ENCODE results near the gene DAW1.

The DAW1 gene

DNA sequence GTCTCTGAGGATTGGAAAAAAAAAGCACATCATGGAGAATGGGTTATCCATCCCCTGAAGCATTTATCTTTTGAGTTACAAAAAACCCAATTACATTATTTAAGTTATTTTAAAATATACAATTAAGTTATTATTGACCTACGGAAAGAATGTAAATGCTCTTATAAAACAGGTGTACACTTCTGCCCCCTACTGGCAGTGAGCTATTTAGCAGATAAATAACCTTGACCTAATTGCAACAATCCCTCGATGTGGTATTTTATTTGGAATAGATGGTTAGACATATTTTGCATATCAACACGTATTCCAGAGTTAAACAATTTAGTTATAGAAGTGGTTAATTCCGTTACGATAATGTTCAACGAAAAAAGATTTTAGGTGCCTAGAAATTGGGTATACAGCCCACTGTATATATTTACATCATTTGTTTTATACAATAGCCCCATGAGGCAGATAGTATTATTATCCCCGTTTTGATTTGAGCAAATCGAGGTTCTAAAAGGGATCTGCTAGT lies 9.1 kb upstream of the DAW1 start:
- no peak for DNase-seq (ENCODE audit: low read depth)

DNA sequence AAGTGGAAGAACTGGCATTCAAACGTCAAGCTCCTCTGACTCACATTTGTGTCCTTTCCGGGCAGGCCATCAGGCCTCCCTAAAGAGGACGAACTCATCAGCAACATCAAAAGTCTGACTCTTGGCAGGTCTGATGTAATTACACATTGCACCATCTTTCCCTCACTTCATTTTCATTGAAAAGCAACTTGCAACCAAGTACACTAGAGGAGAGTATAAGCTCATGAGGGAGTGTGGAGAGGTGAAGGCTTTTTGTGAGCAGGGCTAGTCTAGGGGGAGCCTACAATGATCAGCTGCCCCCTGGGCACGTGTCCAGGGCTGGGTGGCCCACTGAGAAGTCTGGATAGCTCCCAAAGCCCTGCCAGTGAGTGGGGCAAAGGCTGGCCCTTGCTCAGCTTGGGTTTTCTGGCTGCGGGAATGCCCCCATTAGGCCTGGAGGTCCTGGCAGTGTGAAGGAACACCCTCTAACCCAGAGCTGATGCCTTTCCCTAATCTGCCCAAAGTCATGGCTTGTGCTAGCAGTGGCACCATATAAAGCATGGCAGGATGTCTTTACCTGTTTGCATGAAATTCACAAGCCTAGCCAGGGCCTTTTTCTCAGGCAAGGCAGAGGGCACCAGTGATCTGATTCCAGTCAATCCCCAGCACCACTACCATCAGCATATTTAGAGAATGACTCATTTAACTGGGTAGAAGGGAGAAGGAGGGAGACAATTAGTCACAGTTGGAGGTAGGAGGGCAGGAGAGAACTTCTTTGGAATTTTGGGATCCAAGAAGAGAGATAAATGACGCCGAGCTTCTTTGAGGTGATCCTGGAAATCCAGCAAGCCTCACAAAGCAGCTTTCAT lies 8.5 kb upstream of the DAW1 start:
- peak; percentile 42 for DNase-seq (ENCODE audit: low read depth)

- DNase-seq (ENCODE audit: low read depth): no peak
Observed at GRCh38 chr2:227864161-227864756, 7.2 kb upstream of the DAW1 start.

DNA sequence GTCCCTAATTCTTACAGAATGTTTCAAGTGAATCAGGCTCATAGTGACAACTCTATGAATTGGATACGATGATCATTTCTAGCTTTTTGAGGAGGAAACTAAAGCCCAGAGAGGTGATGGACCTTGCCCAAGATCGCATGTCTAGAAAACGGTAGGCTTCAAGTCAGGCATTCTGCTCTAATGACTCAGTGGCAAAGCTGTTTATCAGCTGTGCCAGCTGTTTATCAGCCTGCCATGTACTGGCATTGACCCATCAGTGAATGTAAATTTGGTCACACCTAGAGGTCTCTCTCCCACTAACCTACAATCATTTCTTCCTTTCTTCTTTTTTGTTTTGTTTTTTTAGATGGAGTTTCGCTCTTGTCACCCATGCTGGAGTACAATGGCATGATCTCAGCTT lies 6.1 kb upstream of the DAW1 start:
- no peak for DNase-seq (ENCODE audit: low read depth)

- no peak for DNase-seq (ENCODE audit: low read depth)
Observed at GRCh38 chr2:227867386-227867785, 4.0 kb upstream of the DAW1 start.

- no peak for DNase-seq (ENCODE audit: low read depth)
Observed at GRCh38 chr2:227870710-227871374, 589 bp upstream of the DAW1 start.

DNA sequence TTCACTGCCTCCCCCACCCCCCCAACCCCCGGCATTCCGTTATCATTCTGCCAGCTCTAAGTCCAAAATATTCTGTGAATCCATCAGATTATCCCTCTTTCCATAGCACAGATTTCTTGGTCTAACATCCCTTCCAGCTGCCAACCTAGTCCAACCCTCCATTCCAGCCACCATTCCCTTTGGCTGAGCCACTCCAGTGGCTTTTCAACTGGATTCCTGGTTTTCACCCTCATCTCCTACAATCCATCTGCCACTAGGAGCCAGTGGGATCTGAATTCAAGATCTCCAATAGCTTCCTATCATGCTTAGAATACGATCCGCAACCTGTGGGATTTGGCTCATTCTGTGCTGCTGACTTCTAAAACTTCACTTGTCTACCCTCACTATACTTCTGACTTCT lies 1.2 kb downstream of the DAW1 start:
- no peak for DNase-seq (ENCODE audit: low read depth)

DNA sequence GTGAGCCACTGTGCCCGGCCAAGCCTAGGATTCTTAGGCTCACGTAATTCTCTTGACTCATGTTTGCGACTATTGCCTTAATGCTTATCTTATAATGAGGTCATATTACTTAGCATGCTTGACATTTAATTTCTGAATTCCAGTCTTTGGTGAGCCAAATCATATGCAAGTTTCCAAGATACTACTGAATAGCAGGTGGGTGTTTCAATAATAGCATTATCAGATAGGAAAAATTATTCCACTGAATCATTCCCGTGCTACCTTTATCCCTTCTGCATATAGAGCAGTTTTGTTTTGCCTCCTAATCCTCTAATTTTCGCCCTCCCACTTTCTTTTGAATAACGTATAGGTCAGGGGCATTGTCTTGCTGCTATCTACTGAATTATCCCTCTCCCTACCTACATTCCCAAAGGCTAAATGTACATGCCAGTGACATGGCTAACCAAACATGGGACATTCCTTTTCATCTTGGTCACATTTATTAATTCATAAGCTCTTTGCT lies 4.9 kb downstream of the DAW1 start:
- DNase-seq (ENCODE audit: low read depth): no peak

DNA sequence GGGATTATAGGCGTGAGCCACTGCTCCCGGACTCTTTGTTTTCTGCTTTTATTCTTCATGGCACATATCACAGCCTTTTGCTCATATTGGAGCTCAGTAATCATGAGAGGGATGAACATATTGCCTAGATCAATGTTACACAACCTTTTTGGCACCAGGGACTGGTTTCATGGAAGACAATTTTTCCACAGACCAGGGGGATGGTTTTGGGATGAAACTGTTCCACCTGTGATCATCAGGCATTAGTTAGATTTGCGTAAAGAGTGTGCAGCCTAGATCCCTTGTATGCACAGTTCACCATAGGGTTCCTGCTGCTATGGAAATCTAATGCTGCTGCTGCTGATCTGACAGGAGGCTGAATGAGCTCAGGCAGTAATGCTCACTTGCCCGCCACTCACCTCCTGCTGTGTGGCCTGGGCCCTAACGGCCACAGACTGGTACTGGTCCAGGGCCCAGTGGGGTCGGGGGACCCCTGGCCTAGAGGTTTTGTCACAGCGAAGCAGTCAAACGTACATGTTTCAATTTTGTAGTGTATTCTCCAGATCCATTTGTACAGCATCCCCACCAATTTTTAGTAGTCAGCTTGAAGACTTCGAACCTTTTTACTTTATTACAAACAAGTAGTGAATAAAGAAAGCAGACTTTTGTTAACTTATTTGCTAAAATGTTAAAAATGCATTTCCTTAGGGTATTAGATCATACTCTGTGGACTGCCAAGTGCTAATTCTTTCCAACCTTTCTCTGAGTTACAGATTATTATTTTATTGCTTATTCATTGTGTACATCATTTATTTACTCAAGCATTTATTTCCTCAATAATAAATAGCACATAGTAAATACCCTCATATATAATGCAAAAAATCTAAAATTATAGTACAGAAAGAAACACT lies 6.2 kb downstream of the DAW1 start:
- DNase-seq (ENCODE audit: low read depth): no peak

DNA sequence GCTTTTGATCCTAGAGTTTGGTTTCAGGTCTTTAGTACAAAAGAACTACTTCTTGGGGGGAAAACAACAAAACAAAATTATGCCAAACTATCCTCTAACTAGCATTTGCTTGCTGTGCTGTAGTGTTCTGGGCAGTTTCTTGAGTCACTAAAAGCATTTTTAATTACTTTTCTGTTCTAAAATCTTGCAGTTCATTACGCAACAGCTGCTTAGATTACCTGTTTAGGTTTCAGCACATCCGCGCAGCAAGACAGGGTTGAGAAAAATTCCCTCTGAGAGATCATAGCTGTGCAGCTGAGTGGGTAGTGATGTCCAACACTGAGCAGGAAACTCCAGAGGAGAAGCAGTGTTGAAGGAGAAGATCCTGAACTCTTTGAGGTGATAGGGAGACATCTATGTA lies 9.0 kb downstream of the DAW1 start:
- DNase-seq (ENCODE audit: low read depth): no peak

- no peak for DNase-seq (ENCODE audit: low read depth)
Observed at GRCh38 chr2:227881866-227882517, 10.6 kb downstream of the DAW1 start.

DNA sequence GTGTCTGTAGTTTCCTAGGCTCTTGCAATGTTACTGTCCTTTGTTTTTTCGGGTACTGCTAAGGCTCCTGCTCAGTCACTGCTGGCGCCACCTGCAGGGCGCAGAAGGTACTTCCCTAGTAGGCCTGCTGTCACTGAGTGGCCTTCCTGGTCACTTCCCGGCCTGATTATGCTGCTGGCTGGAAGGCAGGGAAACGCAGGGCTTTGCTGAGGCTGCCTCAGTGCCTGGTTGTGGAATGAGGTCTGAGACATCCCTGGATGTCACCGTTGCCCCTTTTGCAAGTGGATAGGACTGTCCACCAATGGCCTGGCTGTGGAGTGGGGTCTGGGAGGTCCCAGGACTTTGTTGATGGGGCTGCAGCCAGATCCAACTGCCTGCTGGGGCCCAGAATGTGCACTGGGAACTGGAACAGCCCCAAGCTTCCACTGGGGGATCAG lies 13.1 kb downstream of the DAW1 start:
- DNase-seq (ENCODE audit: low read depth): no peak

DNA sequence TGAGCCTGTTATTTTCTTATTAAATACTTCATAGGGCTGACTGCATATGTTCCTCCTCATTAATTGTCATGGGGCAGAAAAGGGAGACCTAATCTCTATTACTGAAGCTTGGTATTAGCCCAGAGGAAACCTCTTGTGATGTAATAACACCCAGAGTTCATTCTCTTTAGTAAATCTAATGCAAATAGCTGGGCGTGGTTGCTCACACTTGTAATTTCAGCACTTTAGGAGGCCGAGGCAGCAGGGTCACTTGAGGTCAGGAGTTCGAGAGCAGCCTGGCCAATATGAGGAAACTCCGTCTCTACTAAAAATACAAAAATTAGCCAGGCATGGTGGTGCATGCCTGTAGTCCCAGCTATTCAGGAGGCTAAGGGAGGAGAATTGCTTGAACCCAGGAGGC lies 14.7 kb downstream of the DAW1 start:
- DNase-seq (ENCODE audit: low read depth): no peak

GRCh38 chr2:227888289-227888688 lies 16.9 kb downstream of the DAW1 start:
- DNase-seq (ENCODE audit: low read depth): no peak

GRCh38 chr2:227889336-227889735 lies 17.9 kb downstream of the DAW1 start:
- DNase-seq (ENCODE audit: low read depth): no peak

- DNase-seq (ENCODE audit: low read depth): no peak
Observed at GRCh38 chr2:227890495-227891079, 19.2 kb downstream of the DAW1 start.

- DNase-seq (ENCODE audit: low read depth): no peak
Observed at GRCh38 chr2:227891673-227892072, 20.2 kb downstream of the DAW1 start.

DNA sequence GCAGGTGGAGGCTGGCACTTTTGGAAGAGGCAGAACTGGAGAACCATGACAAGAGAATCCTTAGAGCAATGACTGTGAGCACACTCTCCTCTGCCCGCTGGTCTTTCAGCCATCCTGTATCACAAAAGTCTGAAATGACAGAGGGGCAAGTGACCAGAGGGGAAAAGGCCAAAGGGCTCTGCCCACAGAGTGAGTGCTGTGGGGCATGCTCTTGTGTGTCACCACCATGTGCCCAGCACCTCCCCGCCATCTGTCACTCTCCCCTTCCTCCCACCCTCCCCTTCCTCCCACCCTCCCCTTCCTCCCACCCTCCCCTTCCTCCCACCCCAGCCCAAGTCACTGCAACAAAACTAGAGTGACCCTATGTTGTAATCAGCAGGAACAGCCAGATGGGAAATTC lies 31.9 kb downstream of the DAW1 start:
- DNase-seq (ENCODE audit: low read depth): no peak

DNA sequence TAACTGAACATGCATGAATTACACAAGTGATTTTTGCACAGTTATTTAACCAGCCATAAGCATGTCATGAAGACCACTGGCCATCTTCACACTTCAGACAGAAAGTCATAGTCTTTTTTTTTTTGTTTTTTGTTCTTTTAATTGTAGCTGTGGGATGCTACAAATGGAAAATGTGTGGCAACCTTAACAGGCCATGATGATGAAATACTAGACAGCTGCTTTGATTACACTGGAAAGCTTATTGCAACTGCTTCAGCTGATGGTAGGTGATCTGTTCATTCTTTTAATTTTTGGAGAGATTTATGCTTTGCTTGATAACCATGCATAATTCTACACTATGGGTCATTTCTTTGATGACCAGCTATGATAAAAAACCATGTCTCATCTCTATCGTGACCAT lies 35.6 kb downstream of the DAW1 start:
- DNase-seq (ENCODE audit: low read depth): no peak

DNA sequence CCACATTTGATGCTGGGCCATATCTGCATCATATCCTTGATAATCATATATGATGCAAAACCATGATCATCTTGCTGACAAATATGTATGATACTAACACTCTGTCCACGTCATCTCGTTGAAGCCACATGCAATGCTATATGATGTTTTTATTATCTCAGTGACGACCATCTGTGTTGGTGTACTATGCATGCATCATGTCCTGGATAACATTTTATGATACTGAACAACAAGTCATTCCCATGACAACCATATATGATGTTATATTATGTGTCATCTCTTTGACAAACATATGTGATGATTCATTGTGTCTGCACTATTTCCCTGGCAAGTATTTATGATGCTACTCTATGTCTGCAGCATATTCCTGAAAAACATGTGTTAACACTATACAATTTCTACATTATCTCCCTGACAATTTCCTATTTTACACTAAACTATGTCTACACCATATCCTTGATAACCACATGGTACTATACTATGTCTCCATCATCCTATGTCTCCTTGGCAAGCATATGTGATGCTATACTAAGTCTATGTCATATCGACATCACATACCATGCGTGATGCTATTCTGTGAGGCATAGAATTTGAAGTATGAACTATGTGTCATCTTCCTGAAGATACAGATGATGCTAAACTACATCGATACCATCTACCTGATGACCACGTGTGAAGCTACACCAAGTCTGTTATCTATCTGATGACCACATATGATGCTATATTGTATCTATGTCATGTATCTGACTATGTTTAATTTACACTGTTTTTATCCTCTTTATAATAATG lies 37.0 kb downstream of the DAW1 start:
- DNase-seq (ENCODE audit: low read depth): no peak
